Esophagus mucosa (tissue), 1 donor: Measurements from ENCODE around the gene FOXD1. TPM values are rescaled to one million over a fixed set of nuclear protein-coding genes. Genes with fewer than 3 reads are reported as not detected.
"Not testable (repeated sequence)": the region's sequence is repeated elsewhere in the genome, so short reads cannot be mapped to it uniquely, and the experiment has no call there.

ENCODE experiments used
- ATAC-seq: fragments of 200-7000 bp; cut with Tn5 transposase; one replicate; pipeline ENCODE4 v1.9.1; 2020
- total RNA-seq: library from RNA; stranded (reverse); gene quantifications from one replicate; pipeline ENCODE4 v1.2.4, GENCODE V29; 2023
- donor health status: DM: yes; HTN: yes; CAD: no.

The FOXD1 gene
- total RNA-seq, 1 donor from 2014 or later, result 0.88 TPM

GRCh38 chr5:73415171-73415570 is 33.4 kb downstream of the FOXD1 start:
- no peak for ATAC-seq

GRCh38 chr5:73412597-73412988 is 36.0 kb downstream of the FOXD1 start:
- ATAC-seq, result no peak

GRCh38 chr5:73411936-73412596 is 36.5 kb downstream of the FOXD1 start:
- ATAC-seq, result no peak

- ATAC-seq, result not testable (repeated sequence)
These were observed 38.6 kb downstream of the FOXD1 start for GRCh38 chr5:73409927-73410326.

- ATAC-seq, result no peak
These were observed 42.9 kb downstream of the FOXD1 start for GRCh38 chr5:73405691-73406090.

- no peak for ATAC-seq
These were observed 48.8 kb downstream of the FOXD1 start for GRCh38 chr5:73399775-73400174.

Other genes starting within 250 kb of the FOXD1 start
- gene BTF3, start 49.7 kb upstream of the FOXD1 start, total RNA-seq, result 764 TPM
- 12.9 TPM for gene ANKRA2, start 116.9 kb upstream of the FOXD1 start, total RNA-seq
- 16.9 TPM for gene UTP15, start 117.0 kb upstream of the FOXD1 start, total RNA-seq
- 7.8 TPM for gene ARHGEF28, start 177.4 kb upstream of the FOXD1 start, total RNA-seq